Measurements from ENCODE around the gene NOCT.

The NOCT gene, protein sequence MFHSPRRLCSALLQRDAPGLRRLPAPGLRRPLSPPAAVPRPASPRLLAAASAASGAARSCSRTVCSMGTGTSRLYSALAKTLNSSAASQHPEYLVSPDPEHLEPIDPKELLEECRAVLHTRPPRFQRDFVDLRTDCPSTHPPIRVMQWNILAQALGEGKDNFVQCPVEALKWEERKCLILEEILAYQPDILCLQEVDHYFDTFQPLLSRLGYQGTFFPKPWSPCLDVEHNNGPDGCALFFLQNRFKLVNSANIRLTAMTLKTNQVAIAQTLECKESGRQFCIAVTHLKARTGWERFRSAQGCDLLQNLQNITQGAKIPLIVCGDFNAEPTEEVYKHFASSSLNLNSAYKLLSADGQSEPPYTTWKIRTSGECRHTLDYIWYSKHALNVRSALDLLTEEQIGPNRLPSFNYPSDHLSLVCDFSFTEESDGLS

GRCh38 chr4:139015269-139015947, at the start of gene NOCT:
TSS of gene NOCT (plus strand) at chr4:139015781. CDS start at chr4:139015982, 201 bp downstream.
- peak within 1 kb of the TSS; percentile 95 for H3K9ac ChIP-seq (ENCODE audit: low read length)
- peak within 1 kb of the TSS; percentile 89 for H3K4me3 ChIP-seq (ENCODE audit: low read depth, low read length)
- H3K27ac ChIP-seq (ENCODE audit: low read depth, low read length): peak within 1 kb of the TSS; percentile 100
- no peaks in the 10 kb centered on the region for H3K27me3 ChIP-seq (ENCODE audit: control insufficient read depth, insufficient read depth, low read length)
- peaks cover 41% of the 10 kb centered on the region for H3K4me1 ChIP-seq (ENCODE audit: control insufficient read depth, insufficient read depth, low read length)
- H3K36me3 ChIP-seq (ENCODE audit: control insufficient read depth, insufficient read depth, low read length): peaks cover 5% of the 10 kb centered on the region; the same call in 1 of the 2 replicates
- H3K9me3 ChIP-seq (ENCODE audit: control insufficient read depth, insufficient read depth, low read depth, low read length): no peaks in the 10 kb centered on the region

DNA sequence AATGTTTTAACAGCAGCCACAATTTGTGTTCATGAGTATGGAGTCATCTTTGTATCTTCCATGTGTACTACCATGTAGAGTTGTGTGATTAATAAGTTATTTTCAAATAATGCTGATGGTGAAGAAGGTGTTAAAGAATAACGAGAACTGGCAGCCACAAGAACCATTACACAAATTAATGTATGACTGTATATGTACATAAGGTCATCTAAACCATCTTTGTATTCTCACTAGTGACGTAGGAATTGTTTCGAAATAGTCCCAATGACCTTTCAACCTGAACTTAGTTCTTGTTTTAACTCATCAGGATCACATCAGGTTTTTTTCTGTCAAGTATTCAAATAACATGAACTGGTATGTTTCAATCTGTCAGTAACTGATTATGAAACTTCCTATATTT, 48.3 kb upstream of the NOCT start:
- Histone ChIP-seq H3K27me3 (ENCODE audit: control insufficient read depth, insufficient read depth, low read length) (no peaks in the 10 kb centered on the region), H3K4me1 (ENCODE audit: control insufficient read depth, insufficient read depth, low read length) (no peaks in the 10 kb centered on the region), H3K4me3 (ENCODE audit: low read depth, low read length) (no peak overlapping the region), H3K27ac (ENCODE audit: low read depth, low read length) (no peak overlapping the region), H3K36me3 (ENCODE audit: control insufficient read depth, insufficient read depth, low read length) (no peaks in the 10 kb centered on the region), H3K9ac (ENCODE audit: low read length) (no peak overlapping the region), H3K9me3 (ENCODE audit: control insufficient read depth, insufficient read depth, low read depth, low read length) (no peaks in the 10 kb centered on the region)

DNA sequence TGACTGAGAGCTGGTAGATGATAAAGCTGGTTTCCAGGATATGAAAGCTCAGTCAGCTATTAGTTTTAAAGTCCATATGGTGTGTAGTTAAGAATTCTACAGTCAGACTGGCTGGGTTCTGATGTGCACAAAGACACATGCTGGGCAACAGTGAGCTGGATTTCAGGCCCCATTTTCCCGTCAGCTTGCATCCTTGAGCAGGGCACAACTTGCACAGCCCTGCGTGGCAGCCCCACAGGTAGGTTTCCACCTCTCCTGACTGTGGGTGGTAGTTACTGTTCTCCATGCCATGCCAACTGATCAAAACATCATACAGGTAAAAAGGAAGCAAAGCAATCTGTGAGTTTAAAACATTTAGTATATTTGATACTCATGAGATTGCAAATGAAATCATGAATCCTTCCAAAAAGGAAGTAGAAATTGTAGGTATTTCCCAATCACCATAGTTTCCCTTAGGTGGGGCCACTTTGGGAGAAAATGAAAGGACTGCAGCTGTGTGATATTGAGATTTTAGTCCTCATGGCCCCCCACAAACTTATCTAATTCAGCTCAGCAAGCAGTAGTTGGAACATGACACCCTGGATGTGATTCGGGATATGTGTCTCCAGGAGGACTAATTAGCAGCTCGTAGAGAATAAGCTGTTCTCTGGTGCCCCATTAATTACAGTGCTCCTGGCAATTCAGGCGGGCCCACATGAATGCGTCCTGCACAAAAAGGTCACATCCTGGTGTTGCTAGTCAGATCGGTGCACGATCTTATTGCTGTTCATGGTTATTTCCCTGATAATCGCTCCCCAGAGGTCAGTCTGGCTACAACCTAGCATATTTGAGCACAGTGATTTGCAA, 42.4 kb upstream of the NOCT start:
- H3K4me1 ChIP-seq (ENCODE audit: control insufficient read depth, insufficient read depth, low read length): peaks cover 36% of the 10 kb centered on the region
- H3K9ac ChIP-seq (ENCODE audit: low read length): peak overlapping the region; percentile 67
- no peaks in the 10 kb centered on the region for H3K9me3 ChIP-seq (ENCODE audit: control insufficient read depth, insufficient read depth, low read depth, low read length)
- H3K4me3 ChIP-seq (ENCODE audit: low read depth, low read length): peak overlapping the region; percentile 38; the same call in 1 of the 2 replicates
- H3K27me3 ChIP-seq (ENCODE audit: control insufficient read depth, insufficient read depth, low read length): no peaks in the 10 kb centered on the region
- H3K27ac ChIP-seq (ENCODE audit: low read depth, low read length): peak overlapping the region; percentile 92
- H3K36me3 ChIP-seq (ENCODE audit: control insufficient read depth, insufficient read depth, low read length): no peaks in the 10 kb centered on the region

DNA sequence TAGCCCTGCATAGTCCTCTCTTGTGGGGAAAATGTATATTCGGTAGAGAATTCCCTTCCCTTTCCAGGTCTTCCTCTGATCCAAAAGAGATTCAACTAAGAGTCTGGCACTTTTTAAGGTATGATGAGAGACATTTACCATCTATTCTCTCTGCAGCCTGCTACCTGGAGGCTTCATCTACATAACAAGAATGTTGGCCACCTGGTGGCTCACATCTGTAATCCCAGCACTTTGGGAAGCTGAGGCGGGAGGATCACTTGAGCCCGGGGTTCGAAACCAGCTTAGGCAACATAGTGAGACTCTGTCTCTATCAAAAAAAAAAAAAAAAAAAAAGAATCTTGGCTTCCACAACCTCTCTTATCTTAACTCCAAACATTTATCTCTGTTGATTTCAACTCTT, 40.4 kb upstream of the NOCT start:
- no peaks in the 10 kb centered on the region for H3K9me3 ChIP-seq (ENCODE audit: control insufficient read depth, insufficient read depth, low read depth, low read length)
- peak overlapping the region; percentile 37 for H3K4me3 ChIP-seq (ENCODE audit: low read depth, low read length)
- no peaks in the 10 kb centered on the region for H3K27me3 ChIP-seq (ENCODE audit: control insufficient read depth, insufficient read depth, low read length)
- peak overlapping the region; percentile 92 for H3K27ac ChIP-seq (ENCODE audit: low read depth, low read length)
- peaks cover 46% of the 10 kb centered on the region for H3K4me1 ChIP-seq (ENCODE audit: control insufficient read depth, insufficient read depth, low read length)
- H3K36me3 ChIP-seq (ENCODE audit: control insufficient read depth, insufficient read depth, low read length): no peaks in the 10 kb centered on the region
- H3K9ac ChIP-seq (ENCODE audit: low read length): peak overlapping the region; percentile 67

DNA sequence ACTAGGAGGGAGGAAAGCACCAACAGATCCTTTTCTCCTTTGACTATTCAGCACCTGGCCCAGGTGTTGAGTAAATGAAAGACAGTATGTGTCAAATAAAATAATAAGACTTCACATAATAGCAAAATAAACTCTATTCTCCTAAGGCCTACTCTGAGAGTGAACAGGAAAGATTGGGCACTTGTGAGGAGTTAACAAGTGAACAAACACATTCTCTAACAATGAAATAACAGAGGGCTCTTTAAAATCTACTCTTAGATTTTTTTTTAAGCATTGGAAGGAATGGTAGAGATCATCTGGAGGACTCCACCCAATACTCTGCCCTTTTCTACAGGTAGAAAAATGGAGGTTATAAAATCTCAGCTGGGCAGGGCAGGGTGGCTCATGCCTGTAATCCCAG, 39.1 kb upstream of the NOCT start:
- Histone ChIP-seq H3K9ac (ENCODE audit: low read length) (no peak overlapping the region), H3K4me3 (ENCODE audit: low read depth, low read length) (no peak overlapping the region), H3K4me1 (ENCODE audit: control insufficient read depth, insufficient read depth, low read length) (peaks cover 46% of the 10 kb centered on the region), H3K36me3 (ENCODE audit: control insufficient read depth, insufficient read depth, low read length) (no peaks in the 10 kb centered on the region), H3K27me3 (ENCODE audit: control insufficient read depth, insufficient read depth, low read length) (no peaks in the 10 kb centered on the region), H3K27ac (ENCODE audit: low read depth, low read length) (peak overlapping the region; percentile 14; the same call in 1 of the 2 replicates), H3K9me3 (ENCODE audit: control insufficient read depth, insufficient read depth, low read depth, low read length) (no peaks in the 10 kb centered on the region)

- Histone ChIP-seq H3K27me3 (ENCODE audit: control insufficient read depth, insufficient read depth, low read length) (no peaks in the 10 kb centered on the region), H3K4me1 (ENCODE audit: control insufficient read depth, insufficient read depth, low read length) (peaks cover 49% of the 10 kb centered on the region), H3K4me3 (ENCODE audit: low read depth, low read length) (no peak overlapping the region), H3K9me3 (ENCODE audit: control insufficient read depth, insufficient read depth, low read depth, low read length) (no peaks in the 10 kb centered on the region), H3K36me3 (ENCODE audit: control insufficient read depth, insufficient read depth, low read length) (no peaks in the 10 kb centered on the region), H3K27ac (ENCODE audit: low read depth, low read length) (no peak overlapping the region; the same call in 1 of the 2 replicates), H3K9ac (ENCODE audit: low read length) (no peak overlapping the region)
Measured at GRCh38 chr4:138977524-138977923, 38.1 kb upstream of the NOCT start.

- Histone ChIP-seq H3K36me3 (ENCODE audit: control insufficient read depth, insufficient read depth, low read length) (no peaks in the 10 kb centered on the region), H3K27ac (ENCODE audit: low read depth, low read length) (peak overlapping the region; percentile 9; the same call in 1 of the 2 replicates)
Measured at GRCh38 chr4:138978028-138978585, 37.5 kb upstream of the NOCT start.

GRCh38 chr4:138978600-138978999, 37.0 kb upstream of the NOCT start:
- Histone ChIP-seq H3K27ac (ENCODE audit: low read depth, low read length) (peak overlapping the region; percentile 9; the same call in 1 of the 2 replicates), H3K9ac (ENCODE audit: low read length) (no peak overlapping the region), H3K27me3 (ENCODE audit: control insufficient read depth, insufficient read depth, low read length) (no peaks in the 10 kb centered on the region)

More at GRCh38 chr4:138978028-138978585, 37.5 kb upstream of the NOCT start:
- Histone ChIP-seq H3K27me3 (ENCODE audit: control insufficient read depth, insufficient read depth, low read length) (no peaks in the 10 kb centered on the region), H3K9ac (ENCODE audit: low read length) (no peak overlapping the region), H3K9me3 (ENCODE audit: control insufficient read depth, insufficient read depth, low read depth, low read length) (no peaks in the 10 kb centered on the region), H3K4me3 (ENCODE audit: low read depth, low read length) (no peak overlapping the region), H3K4me1 (ENCODE audit: control insufficient read depth, insufficient read depth, low read length) (peaks cover 43% of the 10 kb centered on the region)

DNA sequence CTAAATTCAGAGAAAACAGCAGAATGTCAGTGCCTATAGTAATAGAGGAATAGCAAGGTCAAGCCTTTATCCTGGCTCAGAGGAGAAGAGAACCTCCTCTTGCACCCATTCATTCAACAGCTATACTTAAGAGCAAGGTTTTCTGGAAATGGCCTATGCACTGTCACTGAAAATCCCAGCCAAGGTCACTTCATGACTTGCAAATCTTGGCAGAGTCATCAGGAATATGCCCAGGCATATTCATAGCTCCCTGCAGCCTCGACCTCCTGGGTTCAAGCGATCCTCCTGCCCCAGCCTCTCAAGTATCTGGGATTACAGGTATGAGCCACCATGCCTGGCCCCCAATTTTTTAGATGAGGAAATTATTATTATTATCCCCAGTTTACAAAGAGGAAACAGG, 35.8 kb upstream of the NOCT start:
- H3K27ac ChIP-seq (ENCODE audit: low read depth, low read length): no peak overlapping the region
- H3K9ac ChIP-seq (ENCODE audit: low read length): no peak overlapping the region
- no peak overlapping the region for H3K4me3 ChIP-seq (ENCODE audit: low read depth, low read length)
- no peaks in the 10 kb centered on the region for H3K9me3 ChIP-seq (ENCODE audit: control insufficient read depth, insufficient read depth, low read depth, low read length)
- H3K4me1 ChIP-seq (ENCODE audit: control insufficient read depth, insufficient read depth, low read length): peaks cover 30% of the 10 kb centered on the region
- no peaks in the 10 kb centered on the region for H3K27me3 ChIP-seq (ENCODE audit: control insufficient read depth, insufficient read depth, low read length)
- no peaks in the 10 kb centered on the region for H3K36me3 ChIP-seq (ENCODE audit: control insufficient read depth, insufficient read depth, low read length)

More at GRCh38 chr4:138978600-138978999, 37.0 kb upstream of the NOCT start:
- no peaks in the 10 kb centered on the region for H3K36me3 ChIP-seq (ENCODE audit: control insufficient read depth, insufficient read depth, low read length)
- no peak overlapping the region for H3K4me3 ChIP-seq (ENCODE audit: low read depth, low read length)
- H3K9me3 ChIP-seq (ENCODE audit: control insufficient read depth, insufficient read depth, low read depth, low read length): no peaks in the 10 kb centered on the region
- peaks cover 38% of the 10 kb centered on the region for H3K4me1 ChIP-seq (ENCODE audit: control insufficient read depth, insufficient read depth, low read length)

GRCh38 chr4:138981930-138982390, 33.6 kb upstream of the NOCT start:
- H3K4me1 ChIP-seq (ENCODE audit: control insufficient read depth, insufficient read depth, low read length): peaks cover 24% of the 10 kb centered on the region
- H3K27me3 ChIP-seq (ENCODE audit: control insufficient read depth, insufficient read depth, low read length): no peaks in the 10 kb centered on the region
- no peak overlapping the region for H3K4me3 ChIP-seq (ENCODE audit: low read depth, low read length)
- H3K27ac ChIP-seq (ENCODE audit: low read depth, low read length): no peak overlapping the region
- no peak overlapping the region for H3K9ac ChIP-seq (ENCODE audit: low read length)
- H3K9me3 ChIP-seq (ENCODE audit: control insufficient read depth, insufficient read depth, low read depth, low read length): no peaks in the 10 kb centered on the region
- no peaks in the 10 kb centered on the region for H3K36me3 ChIP-seq (ENCODE audit: control insufficient read depth, insufficient read depth, low read length)

Data from HUES6 (cell line).